ENCODE results near the gene BNIP2.

- TF ChIP-seq POLR2AphosphoS5 (IDR thresholded peaks at IDR 0.05; ENCODE audit: low read depth, low read length) = no peak
- no peak for TF ChIP-seq TAF1 (IDR thresholded peaks at IDR 0.05; ENCODE audit: borderline replicate concordance, low read depth, low read length)
- TF ChIP-seq POLR2A (IDR thresholded peaks at IDR 0.05; ENCODE audit: low read depth, low read length) = no peak
Observed at GRCh38 chr15:59722037-59722436, 32.9 kb upstream of the BNIP2 start.
